Measurements from ENCODE around the gene TMPRSS7. TPM values are rescaled to one million over a fixed set of nuclear protein-coding genes. Genes with fewer than 3 reads are reported as not detected.

The TMPRSS7 gene
- polyA plus RNA-seq, 1 of the 3 experiments (the other 2 are of a cell fraction) = 0.02 TPM

DNA sequence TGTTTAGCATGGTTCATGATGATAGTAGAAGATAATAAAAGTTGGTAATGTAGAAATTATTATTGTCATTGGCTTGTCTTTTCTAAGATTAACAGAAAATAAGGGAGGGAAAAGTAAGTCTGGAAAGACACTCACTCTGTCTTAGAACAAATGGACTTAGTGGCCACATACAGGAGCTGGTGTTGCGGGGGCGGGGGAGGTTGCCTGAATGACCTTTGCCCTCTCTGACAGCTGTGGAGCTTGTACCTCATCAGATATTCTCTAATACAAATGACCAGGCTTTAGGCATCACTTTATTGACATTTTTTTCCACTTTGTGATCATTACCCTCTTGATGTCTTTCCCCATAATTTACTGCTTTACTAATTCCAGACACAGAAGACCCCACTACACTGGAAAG is 29.9 kb upstream of the TMPRSS7 start:
- no peak overlapping the region for H3K27ac ChIP-seq (ENCODE audit: low read depth in 2 of 2, low read length in 1 of 2)
- no peaks in the 10 kb centered on the region for H3K9me2 ChIP-seq
- H3K9ac ChIP-seq = no peak overlapping the region
- WGBS (ENCODE audit: low lambda C conversion rate) = 88% methylated on average over 2 of the region's 2 CpGs
- no peaks in the 10 kb centered on the region for H4K20me1 ChIP-seq (ENCODE audit: insufficient read depth)
- TF ChIP-seq, protein P1, sequence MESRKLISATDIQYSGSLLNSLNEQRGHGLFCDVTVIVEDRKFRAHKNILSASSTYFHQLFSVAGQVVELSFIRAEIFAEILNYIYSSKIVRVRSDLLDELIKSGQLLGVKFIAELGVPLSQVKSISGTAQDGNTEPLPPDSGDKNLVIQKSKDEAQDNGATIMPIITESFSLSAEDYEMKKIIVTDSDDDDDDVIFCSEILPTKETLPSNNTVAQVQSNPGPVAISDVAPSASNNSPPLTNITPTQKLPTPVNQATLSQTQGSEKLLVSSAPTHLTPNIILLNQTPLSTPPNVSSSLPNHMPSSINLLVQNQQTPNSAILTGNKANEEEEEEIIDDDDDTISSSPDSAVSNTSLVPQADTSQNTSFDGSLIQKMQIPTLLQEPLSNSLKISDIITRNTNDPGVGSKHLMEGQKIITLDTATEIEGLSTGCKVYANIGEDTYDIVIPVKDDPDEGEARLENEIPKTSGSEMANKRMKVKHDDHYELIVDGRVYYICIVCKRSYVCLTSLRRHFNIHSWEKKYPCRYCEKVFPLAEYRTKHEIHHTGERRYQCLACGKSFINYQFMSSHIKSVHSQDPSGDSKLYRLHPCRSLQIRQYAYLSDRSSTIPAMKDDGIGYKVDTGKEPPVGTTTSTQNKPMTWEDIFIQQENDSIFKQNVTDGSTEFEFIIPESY (IDR thresholded peaks at IDR 0.05; ENCODE audit: borderline replicate concordance, low read depth) = no peak
- TF ChIP-seq GABPA (IDR thresholded peaks at IDR 0.05; ENCODE audit: low read depth) (no peak), ELF1 (IDR thresholded peaks at IDR 0.05) (no peak), POLR2AphosphoS5 (IDR thresholded peaks at IDR 0.05; ENCODE audit: low read depth, low read length) (no peak), YY1 (IDR thresholded peaks at IDR 0.05; ENCODE audit: low read depth) (no peak), SMC3 (IDR thresholded peaks at IDR 0.05; ENCODE audit: low read depth, low read length) (no peak), FOSL2 (IDR thresholded peaks at IDR 0.05; ENCODE audit: borderline replicate concordance, low read depth) (no peak), CHD2 (IDR thresholded peaks at IDR 0.05; ENCODE audit: low read length, partially characterized antibody) (no peak), GATA2 (CRISPR knock-in tag; IDR thresholded peaks at IDR 0.05) (no peak), RXRA (IDR thresholded peaks at IDR 0.05; ENCODE audit: borderline replicate concordance, low read depth) (no peak), FOXM1 (IDR thresholded peaks at IDR 0.05; ENCODE audit: low read depth) (no peak), NFIC (IDR thresholded peaks at IDR 0.05; ENCODE audit: borderline replicate concordance) (no peak), EP300 (IDR thresholded peaks at IDR 0.05; ENCODE audit: borderline replicate concordance in 1 of 2, low read depth in 1 of 2, low read length in 1 of 2) (no peak)
- TF ChIP-seq, protein P2, sequence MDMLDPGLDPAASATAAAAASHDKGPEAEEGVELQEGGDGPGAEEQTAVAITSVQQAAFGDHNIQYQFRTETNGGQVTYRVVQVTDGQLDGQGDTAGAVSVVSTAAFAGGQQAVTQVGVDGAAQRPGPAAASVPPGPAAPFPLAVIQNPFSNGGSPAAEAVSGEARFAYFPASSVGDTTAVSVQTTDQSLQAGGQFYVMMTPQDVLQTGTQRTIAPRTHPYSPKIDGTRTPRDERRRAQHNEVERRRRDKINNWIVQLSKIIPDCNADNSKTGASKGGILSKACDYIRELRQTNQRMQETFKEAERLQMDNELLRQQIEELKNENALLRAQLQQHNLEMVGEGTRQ (IDR thresholded peaks at IDR 0.05; ENCODE audit: borderline replicate concordance, low read depth, low read length) = no peak
- TF ChIP-seq, protein P3, sequence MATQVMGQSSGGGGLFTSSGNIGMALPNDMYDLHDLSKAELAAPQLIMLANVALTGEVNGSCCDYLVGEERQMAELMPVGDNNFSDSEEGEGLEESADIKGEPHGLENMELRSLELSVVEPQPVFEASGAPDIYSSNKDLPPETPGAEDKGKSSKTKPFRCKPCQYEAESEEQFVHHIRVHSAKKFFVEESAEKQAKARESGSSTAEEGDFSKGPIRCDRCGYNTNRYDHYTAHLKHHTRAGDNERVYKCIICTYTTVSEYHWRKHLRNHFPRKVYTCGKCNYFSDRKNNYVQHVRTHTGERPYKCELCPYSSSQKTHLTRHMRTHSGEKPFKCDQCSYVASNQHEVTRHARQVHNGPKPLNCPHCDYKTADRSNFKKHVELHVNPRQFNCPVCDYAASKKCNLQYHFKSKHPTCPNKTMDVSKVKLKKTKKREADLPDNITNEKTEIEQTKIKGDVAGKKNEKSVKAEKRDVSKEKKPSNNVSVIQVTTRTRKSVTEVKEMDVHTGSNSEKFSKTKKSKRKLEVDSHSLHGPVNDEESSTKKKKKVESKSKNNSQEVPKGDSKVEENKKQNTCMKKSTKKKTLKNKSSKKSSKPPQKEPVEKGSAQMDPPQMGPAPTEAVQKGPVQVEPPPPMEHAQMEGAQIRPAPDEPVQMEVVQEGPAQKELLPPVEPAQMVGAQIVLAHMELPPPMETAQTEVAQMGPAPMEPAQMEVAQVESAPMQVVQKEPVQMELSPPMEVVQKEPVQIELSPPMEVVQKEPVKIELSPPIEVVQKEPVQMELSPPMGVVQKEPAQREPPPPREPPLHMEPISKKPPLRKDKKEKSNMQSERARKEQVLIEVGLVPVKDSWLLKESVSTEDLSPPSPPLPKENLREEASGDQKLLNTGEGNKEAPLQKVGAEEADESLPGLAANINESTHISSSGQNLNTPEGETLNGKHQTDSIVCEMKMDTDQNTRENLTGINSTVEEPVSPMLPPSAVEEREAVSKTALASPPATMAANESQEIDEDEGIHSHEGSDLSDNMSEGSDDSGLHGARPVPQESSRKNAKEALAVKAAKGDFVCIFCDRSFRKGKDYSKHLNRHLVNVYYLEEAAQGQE (IDR thresholded peaks at IDR 0.05; ENCODE audit: low read depth, low read length) = no peak
- TF ChIP-seq, protein P4, sequence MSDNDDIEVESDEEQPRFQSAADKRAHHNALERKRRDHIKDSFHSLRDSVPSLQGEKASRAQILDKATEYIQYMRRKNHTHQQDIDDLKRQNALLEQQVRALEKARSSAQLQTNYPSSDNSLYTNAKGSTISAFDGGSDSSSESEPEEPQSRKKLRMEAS (IDR thresholded peaks at IDR 0.05; ENCODE audit: low read depth) = no peak
- TF ChIP-seq, protein P5, sequence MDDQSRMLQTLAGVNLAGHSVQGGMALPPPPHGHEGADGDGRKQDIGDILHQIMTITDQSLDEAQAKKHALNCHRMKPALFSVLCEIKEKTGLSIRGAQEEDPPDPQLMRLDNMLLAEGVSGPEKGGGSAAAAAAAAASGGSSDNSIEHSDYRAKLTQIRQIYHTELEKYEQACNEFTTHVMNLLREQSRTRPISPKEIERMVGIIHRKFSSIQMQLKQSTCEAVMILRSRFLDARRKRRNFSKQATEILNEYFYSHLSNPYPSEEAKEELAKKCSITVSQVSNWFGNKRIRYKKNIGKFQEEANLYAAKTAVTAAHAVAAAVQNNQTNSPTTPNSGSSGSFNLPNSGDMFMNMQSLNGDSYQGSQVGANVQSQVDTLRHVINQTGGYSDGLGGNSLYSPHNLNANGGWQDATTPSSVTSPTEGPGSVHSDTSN (IDR thresholded peaks at IDR 0.05) = no peak
- TF ChIP-seq, protein P6, sequence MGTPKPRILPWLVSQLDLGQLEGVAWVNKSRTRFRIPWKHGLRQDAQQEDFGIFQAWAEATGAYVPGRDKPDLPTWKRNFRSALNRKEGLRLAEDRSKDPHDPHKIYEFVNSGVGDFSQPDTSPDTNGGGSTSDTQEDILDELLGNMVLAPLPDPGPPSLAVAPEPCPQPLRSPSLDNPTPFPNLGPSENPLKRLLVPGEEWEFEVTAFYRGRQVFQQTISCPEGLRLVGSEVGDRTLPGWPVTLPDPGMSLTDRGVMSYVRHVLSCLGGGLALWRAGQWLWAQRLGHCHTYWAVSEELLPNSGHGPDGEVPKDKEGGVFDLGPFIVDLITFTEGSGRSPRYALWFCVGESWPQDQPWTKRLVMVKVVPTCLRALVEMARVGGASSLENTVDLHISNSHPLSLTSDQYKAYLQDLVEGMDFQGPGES (IDR thresholded peaks at IDR 0.05; ENCODE audit: low read depth, low read length) = no peak
- TF ChIP-seq, protein P7, sequence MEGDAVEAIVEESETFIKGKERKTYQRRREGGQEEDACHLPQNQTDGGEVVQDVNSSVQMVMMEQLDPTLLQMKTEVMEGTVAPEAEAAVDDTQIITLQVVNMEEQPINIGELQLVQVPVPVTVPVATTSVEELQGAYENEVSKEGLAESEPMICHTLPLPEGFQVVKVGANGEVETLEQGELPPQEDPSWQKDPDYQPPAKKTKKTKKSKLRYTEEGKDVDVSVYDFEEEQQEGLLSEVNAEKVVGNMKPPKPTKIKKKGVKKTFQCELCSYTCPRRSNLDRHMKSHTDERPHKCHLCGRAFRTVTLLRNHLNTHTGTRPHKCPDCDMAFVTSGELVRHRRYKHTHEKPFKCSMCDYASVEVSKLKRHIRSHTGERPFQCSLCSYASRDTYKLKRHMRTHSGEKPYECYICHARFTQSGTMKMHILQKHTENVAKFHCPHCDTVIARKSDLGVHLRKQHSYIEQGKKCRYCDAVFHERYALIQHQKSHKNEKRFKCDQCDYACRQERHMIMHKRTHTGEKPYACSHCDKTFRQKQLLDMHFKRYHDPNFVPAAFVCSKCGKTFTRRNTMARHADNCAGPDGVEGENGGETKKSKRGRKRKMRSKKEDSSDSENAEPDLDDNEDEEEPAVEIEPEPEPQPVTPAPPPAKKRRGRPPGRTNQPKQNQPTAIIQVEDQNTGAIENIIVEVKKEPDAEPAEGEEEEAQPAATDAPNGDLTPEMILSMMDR (IDR thresholded peaks at IDR 0.05) = no peak
- no peaks in the 10 kb centered on the region for H3K9me3 ChIP-seq
- H3K27me3 ChIP-seq (ENCODE audit: insufficient read depth) = no peaks in the 10 kb centered on the region
- CTCF ChIA-PET = interaction anchor here (9.5 to 14.5 kb wide), 2 partner anchors 10 to 14 kb away, joined by 66 to 165 read pairs; no protein-coding TSS in a partner anchor
- DNase-seq = no peak
- H3K4me1 ChIP-seq (ENCODE audit: control insufficient read depth in 1 of 2, insufficient read depth in 2 of 2, low read depth in 1 of 2, low read length in 1 of 2) = peaks cover 23 to 35% of the 10 kb centered on the region in 2 experiments; a peak in 3 of 4 replicates
- peaks cover 0 to 14% of the 10 kb centered on the region in 2 experiments for H3K36me3 ChIP-seq (replicated peaks in 1 of 2; ENCODE audit: control insufficient read depth in 1 of 2, insufficient read depth in 2 of 2, low read length in 1 of 2)
- no peaks in the 10 kb centered on the region for H3K79me2 ChIP-seq (ENCODE audit: insufficient read depth)
- H3K4me3 ChIP-seq (ENCODE audit: low read depth in 2 of 2, low read length in 1 of 2) = no peak overlapping the region
- H3K4me2 ChIP-seq = no peak overlapping the region
- POLR2A ChIA-PET = no interaction called here
- H3F3A ChIP-seq (replicated peaks; ENCODE audit: insufficient read depth) = no peaks in the 10 kb centered on the region
- H2AFZ ChIP-seq (ENCODE audit: low read depth) = no peak overlapping the region

All from SK-N-SH (cell line).